Measurements from ENCODE around the gene TXNDC17. TPM values are rescaled to one million over a fixed set of nuclear protein-coding genes. Genes with fewer than 3 reads are reported as not detected.

TXNDC17 gene
- total and polyA plus RNA-seq, 8 donors = 24.6 to 81.1 (median 34.3) TPM

DNA sequence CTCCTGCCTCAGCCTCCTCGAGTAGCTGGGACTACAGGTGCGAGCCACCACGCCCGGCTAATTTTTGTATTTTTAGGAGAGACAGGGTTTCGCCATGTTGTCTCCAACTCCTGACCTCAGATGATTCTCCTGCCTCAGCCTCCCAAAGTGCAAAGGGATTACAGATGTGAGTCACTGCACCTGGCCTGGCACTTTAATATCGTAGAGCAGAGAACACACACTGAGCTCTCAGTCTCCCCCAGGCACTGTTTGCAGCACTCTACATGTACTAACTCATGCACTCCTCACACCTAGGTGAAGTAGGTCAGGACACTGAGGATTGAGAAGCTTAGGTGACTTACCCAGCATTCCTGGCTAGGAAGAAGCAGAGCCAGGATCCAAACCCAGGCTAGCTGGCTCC is 25.7 kb downstream of the TXNDC17 start:
- no peak for DNase-seq
- H3K27ac ChIP-seq = no peak overlapping the region
- WGBS, 2 donors = 77 to 79% methylated on average over 6 of the region's 6 CpGs
- H3K36me3 ChIP-seq = no peaks in the 10 kb centered on the region
- intact Hi-C loops (cut with DNase I) = loop anchor here in 2 of 3 donors (10.0 kb wide), 2 partner anchors 178 to 338 kb away; no protein-coding TSS in a partner anchor
- no peaks in the 10 kb centered on the region for H3K9me3 ChIP-seq
- FAIRE-seq = no peak
- peaks cover 0 to 5% (median 0%) of the 10 kb centered on the region in 3 donors for H3K4me1 ChIP-seq
- no peaks in the 10 kb centered on the region for H3K27me3 ChIP-seq
- H3K4me3 ChIP-seq = no peak overlapping the region
- no peak for ATAC-seq
- TF ChIP-seq CTCF (IDR thresholded peaks at IDR 0.05) = no peak

GRCh38 chr17:6667516-6667915 is 26.7 kb downstream of the TXNDC17 start:
- H3K9me3 ChIP-seq = no peaks in the 10 kb centered on the region
- H3K4me3 ChIP-seq = no peak overlapping the region
- H3K27me3 ChIP-seq = no peaks in the 10 kb centered on the region
- FAIRE-seq = no peak
- 65 to 81% methylated on average over 6 of the region's 6 CpGs for WGBS, 2 donors
- peaks cover 0 to 5% (median 0%) of the 10 kb centered on the region in 3 donors for H3K4me1 ChIP-seq
- no peak for DNase-seq
- TF ChIP-seq CTCF (IDR thresholded peaks at IDR 0.05) = no peak
- no peaks in the 10 kb centered on the region for H3K36me3 ChIP-seq
- H3K27ac ChIP-seq = no peak overlapping the region
- intact Hi-C loops (cut with DNase I) = loop anchor here in 2 of 3 donors (10.0 kb wide), 2 partner anchors 177 to 337 kb away; no protein-coding TSS in a partner anchor
- ATAC-seq = no peak

GRCh38 chr17:6668219-6668618 is 27.4 kb downstream of the TXNDC17 start:
- FAIRE-seq = no peak
- intact Hi-C loops (cut with DNase I) = loop anchor here in 2 of 3 donors (10.0 kb wide), 2 partner anchors 177 to 337 kb away; no protein-coding TSS in a partner anchor
- H3K36me3 ChIP-seq = no peaks in the 10 kb centered on the region
- no peak for TF ChIP-seq CTCF (IDR thresholded peaks at IDR 0.05)
- H3K9me3 ChIP-seq = no peaks in the 10 kb centered on the region
- H3K4me1 ChIP-seq = peaks cover 0 to 5% (median 0%) of the 10 kb centered on the region in 3 donors
- H3K27ac ChIP-seq = no peak overlapping the region
- 86 to 93% methylated on average over 17 of the region's 17 CpGs for WGBS, 2 donors
- no peak overlapping the region for H3K4me3 ChIP-seq
- H3K27me3 ChIP-seq = no peaks in the 10 kb centered on the region
- no peak for DNase-seq
- ATAC-seq = no peak

GRCh38 chr17:6668727-6669425 is 28.0 kb downstream of the TXNDC17 start:
- H3K4me1 ChIP-seq = peaks cover 0 to 5% (median 0%) of the 10 kb centered on the region in 3 donors
- TF ChIP-seq CTCF (IDR thresholded peaks at IDR 0.05) = no peak
- intact Hi-C loops (cut with DNase I) = loop anchor here in 2 of 3 donors (10.0 kb wide), 2 partner anchors 176 to 336 kb away; no protein-coding TSS in a partner anchor
- H3K36me3 ChIP-seq = no peaks in the 10 kb centered on the region
- DNase-seq (no peak), FAIRE-seq (no peak), ATAC-seq (no peak)
- H3K27ac ChIP-seq = no peak overlapping the region
- whole genome bisulfite sequencing, 2 donors = 64 to 67% methylated on average over 14 of the region's 14 CpGs
- H3K27me3 ChIP-seq = no peaks in the 10 kb centered on the region
- H3K9me3 ChIP-seq = no peaks in the 10 kb centered on the region
- no peak overlapping the region for H3K4me3 ChIP-seq
